HepG2 (cell line): Measurements from ENCODE around the gene UNC5CL. TPM values are rescaled to one million over a fixed set of nuclear protein-coding genes. Genes with fewer than 3 reads are reported as not detected.

Source experiments
- ATAC-seq: fragments of 200-7000 bp; cut with Tn5 transposase; 3 replicates; pipeline ENCODE4 v1.9.1; 2020; ENCODE audit warnings: mild to moderate bottlenecking, moderate library complexity
- BruUV-seq: library from RNA; stranded (reverse); fragments of 400-500 nt; replicated peaks from 2 replicates; lab custom pipeline; 2021; lab: Mats Ljungman, UMichigan
- CTCF ChIA-PET: fragments of 300-600 bp; formaldehyde crosslinking; extraction: SDS; loops from one replicate; lab custom pipeline; 2021; ENCODE audit warnings: low total read pairs, inconsistent platforms, low intra/inter-chr PET ratio; lab: Yijun Ruan, JAX
- POLR2A ChIA-PET: fragments of 350-600 bp; sonication (Branson Sonifier 250); formaldehyde crosslinking; loops from one replicate; lab custom pipeline; 2020; ENCODE audit warnings: antibody characterized with exemption, inconsistent platforms; lab: Yijun Ruan, JAX
- DNase-seq: peaks from one replicate; pipeline ENCODE4 v3.0.0-alpha.2; 2015; ENCODE audit warnings: low spot score
- FAIRE-seq: peaks from 3 replicates; lab custom pipeline; 2011; peaks lifted over from hg19 to GRCh38; lab: Jason Lieb, UNC
- H2AFZ ChIP-seq: one replicate; pipeline ENCODE4 v1.6.1; 2011; ENCODE audit warnings: low read length, inconsistent platforms
- H3K27ac ChIP-seq: fragments of 300-600 bp; 3 replicates; pipeline ENCODE4 v1.8.0; 2011; ENCODE audit warnings: mixed run types, mild to moderate bottlenecking, mixed read lengths, low read length, inconsistent platforms; ENCODE audit not compliant: insufficient read depth; ENCODE audit errors: extremely low read length
- H3K27me3 ChIP-seq, 2 experiments: fragments of 200-600 bp in 1 of 2; 2 replicates in 1 of 2; 3 replicates in 1 of 2; pipeline versions ENCODE4 v1.6.0 to v1.8.0; 2011; ENCODE audit warnings: low read length in 2 of 2, mild to moderate bottlenecking in 2 of 2, moderate library complexity in 2 of 2, inconsistent platforms in 1 of 2; ENCODE audit not compliant: insufficient read depth in 2 of 2, control insufficient read depth in 1 of 2
- H3K36me3 ChIP-seq, 2 experiments: fragments of 200-600 bp in 1 of 2; replicated peaks in 1 of 2; 2 replicates in 1 of 2; 3 replicates in 1 of 2; pipeline versions ENCODE4 v1.5.1 to v1.8.0; 2011; ENCODE audit warnings: low read length in 2 of 2, inconsistent platforms in 1 of 2; ENCODE audit not compliant: insufficient read depth in 2 of 2, control insufficient read depth in 1 of 2
- H3K4me1 ChIP-seq: 2 replicates; pipeline ENCODE4 v1.5.1; 2012; ENCODE audit warnings: low read length, inconsistent platforms; ENCODE audit not compliant: insufficient read depth
- H3K4me2 ChIP-seq: 2 replicates; pipeline ENCODE4 v1.6.0; 2011; ENCODE audit warnings: low read depth, low read length, inconsistent platforms
- H3K4me3 ChIP-seq, 3 experiments: fragments of 200-600 bp in 1 of 3; sonication (generic), shearing (Covaris generic) in 1 of 3; replicated peaks in 1 of 3; 2 replicates each; pipeline ENCODE4 v1.5.1; 2011 to 2016; ENCODE audit warnings: low read length in 3 of 3, inconsistent platforms in 2 of 3, low read depth in 2 of 3, mild to moderate bottlenecking in 2 of 3, control low read depth in 1 of 3, mixed read lengths in 1 of 3; ENCODE audit not compliant: insufficient read depth in 1 of 3
- H3K79me2 ChIP-seq: one replicate; pipeline ENCODE4 v1.6.1; 2011; ENCODE audit warnings: low read length, inconsistent platforms; ENCODE audit not compliant: insufficient read depth
- H3K9ac ChIP-seq: 2 replicates; pipeline ENCODE4 v1.6.0; 2011; ENCODE audit warnings: mild to moderate bottlenecking, low read depth, low read length, inconsistent platforms; ENCODE audit not compliant: insufficient read depth
- H3K9me3 ChIP-seq: 2 replicates; pipeline ENCODE4 v1.5.1; 2012; ENCODE audit warnings: mild to moderate bottlenecking, low read length
- H4K20me1 ChIP-seq: 2 replicates; pipeline ENCODE4 v1.6.0; 2011; ENCODE audit warnings: inconsistent platforms, mild to moderate bottlenecking, low read length, moderate library complexity; ENCODE audit not compliant: insufficient read depth
- ATF7 ChIP-seq, 2 experiments: fragments of 450-650 bp in 1 of 2; sonication (generic) in 1 of 2; formaldehyde crosslinking in 1 of 2; IDR thresholded peaks; 2 replicates each; pipeline versions ENCODE4 v1.4.0 to v1.6.1; 2016 to 2020; ENCODE audit warnings: antibody characterized with exemption in 1 of 2, mild to moderate bottlenecking in 1 of 2, missing genetic modification reagents in 1 of 2
- CEBPB ChIP-seq: IDR thresholded peaks from 2 replicates; pipeline ENCODE4 v1.6.1; 2011; ENCODE audit warnings: low read depth, low read length, improper control_type of control experiment, borderline replicate concordance
- LCORL ChIP-seq, 2 experiments: fragments of 450-650 bp in 1 of 2; sonication (generic) in 1 of 2; formaldehyde crosslinking in 1 of 2; IDR thresholded peaks; 2 replicates each; pipeline versions ENCODE4 v1.5.0 to v1.6.1; 2017 to 2020; ENCODE audit warnings: antibody characterized with exemption in 1 of 2, missing genetic modification reagents in 1 of 2
- MTA1 ChIP-seq: sonication (generic); formaldehyde crosslinking; IDR thresholded peaks from 2 replicates; pipeline ENCODE4 v1.4.0; 2020; ENCODE audit warnings: missing genetic modification reagents, mild to moderate bottlenecking, borderline replicate concordance
- THAP7 ChIP-seq: sonication (generic); formaldehyde crosslinking; IDR thresholded peaks from 2 replicates; pipeline ENCODE4 v1.8.1; 2023; ENCODE audit warnings: mild to moderate bottlenecking, missing genetic modification reagents
- ZBTB38 ChIP-seq: sonication (generic); formaldehyde crosslinking; IDR thresholded peaks from 2 replicates; pipeline ENCODE4 v1.5.1; 2020; ENCODE audit warnings: mild to moderate bottlenecking, missing genetic modification reagents
- ZBTB8A ChIP-seq: sonication (generic); formaldehyde crosslinking; IDR thresholded peaks from 2 replicates; pipeline ENCODE4 v1.4.0; 2020; ENCODE audit warnings: mild to moderate bottlenecking, low read depth, missing genetic modification reagents, borderline replicate concordance
- ZNF260 ChIP-seq: sonication (generic); formaldehyde crosslinking; IDR thresholded peaks from 2 replicates; pipeline ENCODE4 v1.4.0; 2020; ENCODE audit warnings: missing genetic modification reagents, low read depth, mild to moderate bottlenecking, borderline replicate concordance
- ZNF432 ChIP-seq: sonication (generic); formaldehyde crosslinking; IDR thresholded peaks from 2 replicates; pipeline ENCODE4 v1.5.0; 2020; ENCODE audit warnings: missing genetic modification reagents, mild to moderate bottlenecking, borderline replicate concordance
- ZNF678 ChIP-seq: sonication (generic); formaldehyde crosslinking; IDR thresholded peaks from 2 replicates; pipeline ENCODE4 v1.4.0; 2020; ENCODE audit warnings: mild to moderate bottlenecking, missing genetic modification reagents
- ZNF768 ChIP-seq: sonication (generic); formaldehyde crosslinking; IDR thresholded peaks from 2 replicates; pipeline ENCODE4 v1.4.0; 2020; ENCODE audit warnings: missing genetic modification reagents
- ZNF782 ChIP-seq: sonication (generic); formaldehyde crosslinking; IDR thresholded peaks from 2 replicates; pipeline ENCODE4 v1.4.0; 2020; ENCODE audit warnings: missing genetic modification reagents, mild to moderate bottlenecking, borderline replicate concordance
- ZNF83 ChIP-seq: sonication (generic); formaldehyde crosslinking; IDR thresholded peaks from 2 replicates; pipeline ENCODE4 v1.4.0; 2020; ENCODE audit warnings: missing genetic modification reagents, mild to moderate bottlenecking, borderline replicate concordance
- ZNF879 ChIP-seq: sonication (generic); formaldehyde crosslinking; IDR thresholded peaks from 2 replicates; pipeline ENCODE4 v1.8.1; 2023; ENCODE audit warnings: missing genetic modification reagents
- WGBS: methylation state at CpG from one replicate; pipeline ENCODE4 v1.1.6; 2017; ENCODE audit warnings: low lambda C conversion rate; 5-methylcytosine and 5-hydroxymethylcytosine counted together
- in situ Hi-C: cut with HindIII; loops from 2 replicates; pipeline ENCODE4 v1.10.0; 2017; ENCODE audit warnings: low pct_unique_long_range_greater_than_20kb; ENCODE audit not compliant: extremely low pct_ligation_motif_present
- intact Hi-C: fragments of 100-400 bp; cut with micrococcal nuclease; formaldehyde crosslinking; loops from one replicate; pipeline ENCODE4 v1.10.0; 2022; ENCODE audit not compliant: unreplicated experiment
- polyA plus RNA-seq, 8 experiments: library from polyadenylated mRNA; depleted of rRNA in 3 of 8; stranded (reverse) in 7 of 8; unstranded in 1 of 8; fragments of >200 nt; fragmentation: Illumina TruSeq in 4 of 8; extraction: Trizol in 4 of 8; gene quantifications; 2 replicates each; pipeline versions ENCODE4 v1.2.1 to v1.2.3, GENCODE V29; 2011 to 2016; ENCODE audit warnings: low read depth in 4 of 8, missing spikeins in 1 of 8, mixed read lengths in 1 of 8; ENCODE audit not compliant: insufficient read depth in 1 of 8
- total RNA-seq, 5 experiments: library from RNA; depleted of rRNA; stranded (reverse); fragments of >200 nt; fragmentation: Illumina TruSeq; extraction: Trizol; gene quantifications; 2 replicates each; pipeline ENCODE4 v1.2.3, GENCODE V29; 2016; ENCODE audit warnings: low read depth in 1 of 5

UNC5CL gene
- total and polyA plus RNA-seq, 2 of the 13 experiments (the other 11 are each of a cell fraction or from before 2014, with no cell fraction given), result 2.4 to 2.5 TPM

GRCh38 chr6:41025966-41026530 is 13.0 kb downstream of the UNC5CL start:
- no peak overlapping the region for H3K9ac ChIP-seq
- no peak overlapping the region for H3K4me3 ChIP-seq
- H3K4me2 ChIP-seq, result no peak overlapping the region
- intact Hi-C loops, result loop anchor here (5.0 kb wide), 1 partner anchor 179 kb away; no protein-coding TSS in a partner anchor
- BruUV-seq, result no TSS peak
- H3K9me3 ChIP-seq, result no peaks in the 10 kb centered on the region
- CTCF ChIA-PET, result interaction anchor here (1.2 to 2.9 kb wide), 3 partner anchors 20 to 41 kb away, joined by 3 to 56 read pairs (median 5); no protein-coding TSS in a partner anchor
- in situ Hi-C loops, result loop anchor here (25.0 kb wide), 1 partner anchor 689 kb away; no protein-coding TSS in a partner anchor
- no peaks in the 10 kb centered on the region for H3K27me3 ChIP-seq
- no peaks in the 10 kb centered on the region for H3K79me2 ChIP-seq
- DNase-seq, result no peak
- H2AFZ ChIP-seq, result no peak overlapping the region
- peaks cover 27% of the 10 kb centered on the region for H3K4me1 ChIP-seq
- TF ChIP-seq LCORL (IDR thresholded peaks at IDR 0.05) (no peak), LCORL (CRISPR knock-in tag; IDR thresholded peaks at IDR 0.05) (no peak), ZBTB8A (CRISPR knock-in tag) (no peak), CEBPB (no peak), MTA1 (CRISPR knock-in tag) (no peak), ZNF782 (CRISPR knock-in tag) (no peak), THAP7 (no peak), ZNF260 (CRISPR knock-in tag) (no peak), ZNF879 (no peak), ATF7 (IDR thresholded peaks at IDR 0.05) (no peak), ATF7 (CRISPR knock-in tag; IDR thresholded peaks at IDR 0.05) (no peak), ZNF678 (CRISPR knock-in tag) (no peak), ZNF432 (CRISPR knock-in tag) (no peak), ZNF768 (no peak), ZNF83 (CRISPR knock-in tag) (no peak), ZBTB38 (CRISPR knock-in tag) (no peak)
- TF ChIP-seq, all 625 proteins: peak for 0
- Histone ChIP-seq H4K20me1 (no peaks in the 10 kb centered on the region), H3K27ac (no peak overlapping the region), H3K36me3 (no peaks in the 10 kb centered on the region)
- FAIRE-seq (no peak), ATAC-seq (no peak)
- 92% methylated on average over 3 of the region's 3 CpGs for WGBS
- POLR2A ChIA-PET, result no interaction called here
